T-cell (primary cell): Measurements from ENCODE around the gene SPRN. TPM values are rescaled to one million over a fixed set of nuclear protein-coding genes. Genes with fewer than 3 reads are reported as not detected.

Source experiments
- ATAC-seq, 4 experiments: fragments of 200-7000 bp in 3 of 4; fragments of 150-1000 bp in 1 of 4; cut with Tn5 transposase; replicated peaks in 1 of 4; 1 replicate in 3 of 4; 2 replicates in 1 of 4; pipeline ENCODE4 v1.10.0; 2021; ENCODE audit warnings: moderate library complexity in 3 of 4, mild to moderate bottlenecking in 2 of 4, moderate number of reproducible peaks in 1 of 4
- CTCF ChIA-PET, 2 donors: fragments of 300-600 bp; sonication (Branson Sonifier 250); formaldehyde crosslinking; loops; one replicate each; lab custom pipeline; 2022; ENCODE audit warnings: antibody characterized with exemption in 2 of 2; lab: Charles Lee
- POLR2A ChIA-PET, 2 donors: fragments of 300-600 bp; sonication (Branson Sonifier 250); formaldehyde crosslinking; loops; one replicate each; lab custom pipeline; 2022; ENCODE audit warnings: antibody characterized with exemption in 2 of 2; lab: Charles Lee
- DNase-seq, 35 experiments: peaks; one replicate each; pipeline versions ENCODE4 v3.0.0 to v3.0.0-alpha.2; 2013 to 2023
- H3K27ac ChIP-seq: one replicate; pipeline ENCODE4 v1.5.1; 2013; ENCODE audit warnings: low read length
- H3K27me3 ChIP-seq, 2 experiments: replicated peaks in 1 of 2; 1 replicate in 1 of 2; 2 replicates in 1 of 2; pipeline versions ENCODE4 v1.6.1 to v1.7.0; 2013; ENCODE audit warnings: low read length in 1 of 2, mixed read lengths in 1 of 2; ENCODE audit not compliant: control insufficient read depth in 2 of 2, insufficient read depth in 2 of 2; ENCODE audit errors: extremely low read depth in 1 of 2
- H3K36me3 ChIP-seq, 2 donors: 1 replicate in 1 of 2; 2 replicates in 1 of 2; pipeline versions ENCODE4 v1.6.1 to v1.7.0; 2013; ENCODE audit warnings: low read length in 1 of 2; ENCODE audit not compliant: control insufficient read depth in 2 of 2, insufficient read depth in 1 of 2; ENCODE audit errors: extremely low read depth in 1 of 2
- H3K4me1 ChIP-seq, 2 experiments: 1 replicate in 1 of 2; 2 replicates in 1 of 2; pipeline versions ENCODE4 v1.6.1 to v1.7.0; 2013; ENCODE audit warnings: low read length in 2 of 2, mixed read lengths in 1 of 2; ENCODE audit not compliant: insufficient read depth in 2 of 2, control insufficient read depth in 1 of 2; ENCODE audit errors: extremely low read depth in 1 of 2
- H3K4me3 ChIP-seq, 2 donors: 1 replicate in 1 of 2; 2 replicates in 1 of 2; pipeline versions ENCODE4 v1.5.1 to v1.7.0; 2013; ENCODE audit warnings: mild to moderate bottlenecking in 2 of 2, low read length in 1 of 2, moderate library complexity in 1 of 2; ENCODE audit not compliant: control insufficient read depth in 1 of 2; ENCODE audit errors: extremely low read depth in 1 of 2
- H3K9me3 ChIP-seq: 2 replicates; pipeline ENCODE4 v1.7.0; 2013
- H3K27ac Mint-ChIP-seq, 2 donors: one replicate each; pipeline ENCODE4 v1.8.0; 2020 to 2021; ENCODE audit warnings: mild to moderate bottlenecking in 2 of 2, mixed read lengths in 2 of 2
- H3K27me3 Mint-ChIP-seq, 2 donors: one replicate each; pipeline ENCODE4 v1.8.0; 2021 to 2022; ENCODE audit warnings: mixed read lengths in 2 of 2
- H3K36me3 Mint-ChIP-seq: one replicate; pipeline ENCODE4 v1.8.0; 2021; ENCODE audit warnings: mixed read lengths
- H3K4me1 Mint-ChIP-seq, 3 donors: one replicate each; pipeline ENCODE4 v1.8.0; 2020 to 2022; ENCODE audit warnings: mixed read lengths in 3 of 3, mild to moderate bottlenecking in 1 of 3
- H3K4me3 Mint-ChIP-seq, 3 donors: one replicate each; pipeline ENCODE4 v1.8.0; 2020 to 2022; ENCODE audit warnings: mild to moderate bottlenecking in 3 of 3, mixed read lengths in 3 of 3, moderate library complexity in 3 of 3
- H3K9me3 Mint-ChIP-seq, 3 donors: one replicate each; pipeline ENCODE4 v1.8.0; 2020 to 2022; ENCODE audit warnings: mixed read lengths in 3 of 3
- WGBS: methylation state at CpG from one replicate; pipeline ENCODE4 v1.1.5; 2013; ENCODE audit warnings: missing lambda C conversion rate; ENCODE audit not compliant: insufficient coverage; 5-methylcytosine and 5-hydroxymethylcytosine counted together
- total RNA-seq, 35 experiments: library from RNA in 6 of 35; stranded (reverse) in 6 of 35; fragments of 120-200 nt in 1 of 35; gene quantifications; one replicate each; pipeline versions ENCODE4 v1.2.1 to v1.2.4 and lab custom pipeline; 2013 to 2026

Gene SPRN
- total RNA-seq, 5 donors from 2014 or later (not counting 1 experiment from before 2014, with no cell fraction given), result 0.06 to 0.12 TPM; not detected in 3

DNA sequence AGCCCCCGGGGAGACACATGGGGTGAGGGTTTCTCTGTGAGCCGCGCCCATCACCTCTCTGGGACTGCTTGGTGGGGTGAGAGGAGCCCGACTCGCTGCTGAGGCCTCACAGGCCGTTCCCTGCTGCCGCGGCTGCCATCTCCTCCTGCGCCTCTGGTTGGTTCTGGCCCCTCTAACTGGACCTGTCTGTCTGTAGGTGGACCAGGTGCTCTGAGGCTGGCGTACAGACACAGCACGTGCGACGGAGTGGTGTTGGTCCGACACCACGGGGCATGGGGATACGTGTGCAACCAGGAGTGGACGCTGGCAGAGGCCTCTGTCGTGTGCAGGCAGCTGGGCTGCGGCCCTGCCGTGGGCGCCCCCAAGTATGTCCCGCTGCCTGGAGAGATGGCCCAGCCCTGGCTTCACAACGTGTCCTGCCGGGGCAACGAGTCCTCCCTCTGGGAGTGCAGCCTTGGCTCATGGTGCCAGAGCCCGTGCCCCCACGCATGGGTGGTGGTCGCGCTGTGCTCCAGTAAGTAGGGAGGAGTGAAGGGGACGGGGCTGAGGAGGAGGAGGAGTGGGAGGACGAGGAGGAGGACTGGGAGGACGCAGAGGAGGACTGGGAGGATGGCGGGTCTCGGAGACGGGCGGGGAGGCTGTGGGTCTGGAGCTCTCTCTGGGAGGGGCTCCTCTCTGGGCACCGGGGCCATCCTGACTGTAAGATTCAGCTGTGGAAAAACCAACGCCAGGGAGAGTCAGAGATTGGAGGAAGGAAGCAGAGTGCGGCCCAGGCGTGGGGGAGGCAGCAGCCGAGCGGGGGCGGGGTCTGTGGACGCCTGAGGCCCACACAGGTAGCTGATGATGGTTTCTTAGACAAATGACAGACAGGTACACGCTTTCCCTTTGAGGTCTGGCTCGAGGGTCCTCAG is 31.9 kb upstream of the SPRN start:
- WGBS, result 87% methylated on average over 40 of the region's 46 CpGs
- Histone ChIP-seq H3K36me3 (no peaks in the 10 kb centered on the region), H3K9me3 (no peaks in the 10 kb centered on the region), H3K27me3 (no peaks in the 10 kb centered on the region), H3K4me3 (no peak overlapping the region), H3K4me1 (no peaks in the 10 kb centered on the region), H3K27ac (no peak overlapping the region)
- ChIA-PET CTCF (no interaction called here), POLR2A (no interaction called here)
- H3K9me3 Mint-ChIP-seq, result no peaks in the 10 kb centered on the region
- no peak overlapping the region for H3K4me3 Mint-ChIP-seq
- DNase-seq (no peak), ATAC-seq (no peak)
- H3K4me1 Mint-ChIP-seq, result no peaks in the 10 kb centered on the region
- H3K36me3 Mint-ChIP-seq, result peaks cover 3% of the 10 kb centered on the region
- H3K27ac Mint-ChIP-seq, result no peak overlapping the region
- H3K27me3 Mint-ChIP-seq, result no peaks in the 10 kb centered on the region

DNA sequence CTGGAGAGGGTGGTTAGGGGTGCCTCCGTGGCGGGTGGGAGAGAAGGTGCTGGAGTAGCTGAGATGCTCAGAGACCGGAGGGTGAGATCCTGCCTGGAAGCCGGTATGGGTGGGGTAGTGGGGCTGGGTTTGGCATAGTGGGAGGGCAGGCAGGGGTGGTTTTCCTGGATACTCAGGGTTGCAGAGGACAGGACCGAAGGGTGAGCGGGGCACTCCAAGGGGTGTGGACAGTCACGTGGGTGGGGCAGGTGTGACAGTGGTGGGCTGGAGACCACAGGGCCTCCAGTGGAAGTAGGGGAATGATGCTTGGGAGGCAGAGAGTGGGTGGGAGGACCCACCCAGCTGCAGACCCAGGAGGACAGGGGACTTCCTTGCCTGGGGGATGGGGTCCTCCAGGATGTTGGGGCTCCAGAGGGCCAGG is 31.2 kb upstream of the SPRN start:
- no peaks in the 10 kb centered on the region for H3K9me3 Mint-ChIP-seq
- DNase-seq, result no peak
- Histone ChIP-seq H3K9me3 (no peaks in the 10 kb centered on the region), H3K36me3 (no peaks in the 10 kb centered on the region), H3K4me3 (no peak overlapping the region), H3K4me1 (no peaks in the 10 kb centered on the region), H3K27me3 (no peaks in the 10 kb centered on the region), H3K27ac (no peak overlapping the region)
- no peaks in the 10 kb centered on the region for H3K27me3 Mint-ChIP-seq
- 92% methylated on average over 7 of the region's 7 CpGs for WGBS
- ATAC-seq, result no peak
- ChIA-PET POLR2A (no interaction called here), CTCF (no interaction called here)
- H3K36me3 Mint-ChIP-seq, result peaks cover 3% of the 10 kb centered on the region
- no peak overlapping the region for H3K4me3 Mint-ChIP-seq
- no peaks in the 10 kb centered on the region for H3K4me1 Mint-ChIP-seq
- H3K27ac Mint-ChIP-seq, result no peak overlapping the region

GRCh38 chr10:133455196-133455595 is 30.8 kb upstream of the SPRN start:
- Histone ChIP-seq H3K27me3 (no peaks in the 10 kb centered on the region), H3K4me3 (no peak overlapping the region), H3K9me3 (no peaks in the 10 kb centered on the region), H3K36me3 (no peaks in the 10 kb centered on the region), H3K27ac (no peak overlapping the region), H3K4me1 (no peaks in the 10 kb centered on the region)
- Mint-ChIP-seq H3K27ac (no peak overlapping the region), H3K9me3 (no peaks in the 10 kb centered on the region), H3K4me3 (peak overlapping the region in 1 of 3 donors; percentile 43), H3K27me3 (no peaks in the 10 kb centered on the region), H3K4me1 (no peaks in the 10 kb centered on the region), H3K36me3 (peaks cover 3% of the 10 kb centered on the region)
- no peak for DNase-seq
- POLR2A ChIA-PET, result no interaction called here
- ATAC-seq, result no peak
- CTCF ChIA-PET, result interaction anchor here in 1 of 2 donors (1.0 kb wide), 1 partner anchor 126 kb away, joined by 3 read pairs; no protein-coding TSS in a partner anchor
- WGBS, result 86% methylated on average over 1 of the region's 5 CpGs

GRCh38 chr10:133454204-133454893 is 29.9 kb upstream of the SPRN start:
- Histone ChIP-seq H3K36me3 (no peaks in the 10 kb centered on the region), H3K9me3 (no peaks in the 10 kb centered on the region), H3K27ac (no peak overlapping the region), H3K27me3 (no peaks in the 10 kb centered on the region), H3K4me1 (no peaks in the 10 kb centered on the region), H3K4me3 (peak overlapping the region in 1 of 2 donors; percentile 28)
- ChIA-PET POLR2A (no interaction called here), CTCF (interaction anchor here in 1 of 2 donors (1.0 kb wide), 1 partner anchor 125 kb away, joined by 3 read pairs; no protein-coding TSS in a partner anchor)
- H3K4me1 Mint-ChIP-seq, result peaks cover 0 to 2% (median 0%) of the 10 kb centered on the region in 3 donors
- peak overlapping the region in 2 of 3 donors; percentile 17 to 31 for H3K4me3 Mint-ChIP-seq
- H3K27me3 Mint-ChIP-seq, result peaks cover 0 to 1% of the 10 kb centered on the region in 2 donors
- no peak for ATAC-seq
- 79% methylated on average over 9 of the region's 10 CpGs for WGBS
- H3K9me3 Mint-ChIP-seq, result peaks cover 1 to 3% (median 2%) of the 10 kb centered on the region in 3 donors
- peaks cover 3% of the 10 kb centered on the region for H3K36me3 Mint-ChIP-seq
- no peak for DNase-seq
- no peak overlapping the region for H3K27ac Mint-ChIP-seq

DNA sequence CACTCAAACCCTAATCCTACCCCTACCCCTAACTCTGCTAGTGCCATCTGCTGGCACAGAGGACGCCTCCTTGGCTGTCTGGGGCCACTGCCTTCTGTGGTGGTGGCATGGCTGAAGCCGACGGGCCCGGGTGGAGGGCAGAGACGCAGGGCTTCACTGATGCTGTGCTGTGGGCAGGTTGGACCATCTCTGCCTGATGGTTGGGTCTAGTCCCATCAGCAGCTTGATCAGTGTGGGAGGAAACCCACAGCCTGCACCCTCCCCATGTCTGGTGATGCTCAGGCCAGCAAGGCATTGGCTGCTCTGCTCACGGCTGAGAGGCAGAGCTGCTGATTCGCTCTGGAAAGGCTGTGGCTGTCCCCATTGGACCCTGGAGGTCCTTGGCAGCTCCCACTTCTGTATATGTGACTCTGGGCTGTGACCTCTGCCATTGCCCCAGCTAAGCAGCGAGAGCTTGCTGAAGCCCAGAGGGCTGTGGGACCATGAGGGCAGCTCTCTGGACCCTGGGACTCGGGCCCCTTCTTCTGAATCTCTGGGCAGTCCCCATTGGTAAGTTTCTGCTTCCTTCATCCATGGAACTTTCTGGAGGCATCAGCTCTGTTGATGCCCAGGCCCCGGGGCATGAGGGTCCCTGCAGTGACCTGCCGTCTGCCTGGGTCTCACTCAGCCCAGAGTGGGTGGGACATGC is 29.2 kb upstream of the SPRN start, which contains the start of gene SCART1:
SCART1 (plus strand) TSS at position 430 of the 688 bp plus-strand sequence; CDS start at position 483, 53 bp downstream.
- Mint-ChIP-seq H3K9me3 (peaks cover 6 to 10% (median 6%) of the 10 kb centered on the region in 3 donors), H3K36me3 (peaks cover 7% of the 10 kb centered on the region), H3K27ac (peak within 1 kb of the TSS in 1 of 2 donors; percentile 22), H3K4me3 (peak within 1 kb of the TSS in 2 of 3 donors; percentile 17 to 31), H3K27me3 (peaks cover 0 to 5% of the 10 kb centered on the region in 2 donors), H3K4me1 (peaks cover 0 to 2% (median 0%) of the 10 kb centered on the region in 3 donors)
- no peaks in the 10 kb centered on the region for H3K27me3 ChIP-seq
- no peaks in the 10 kb centered on the region for H3K36me3 ChIP-seq
- no peak within 1 kb of the TSS for H3K27ac ChIP-seq
- WGBS, result 82% methylated on average over 9 of the region's 11 CpGs
- POLR2A ChIA-PET, result no interaction called here
- CTCF ChIA-PET, result no interaction called here
- peak within 1 kb of the TSS in 1 of 2 donors; percentile 28 for H3K4me3 ChIP-seq
- peaks cover under 1% of the 10 kb centered on the region for H3K9me3 ChIP-seq
- DNase-seq (peak in 5 of 35 experiments; percentile 10 to 23 (median 18)), ATAC-seq (peak; percentile 17 to 79 (median 43))
- H3K4me1 ChIP-seq, result no peaks in the 10 kb centered on the region

DNA sequence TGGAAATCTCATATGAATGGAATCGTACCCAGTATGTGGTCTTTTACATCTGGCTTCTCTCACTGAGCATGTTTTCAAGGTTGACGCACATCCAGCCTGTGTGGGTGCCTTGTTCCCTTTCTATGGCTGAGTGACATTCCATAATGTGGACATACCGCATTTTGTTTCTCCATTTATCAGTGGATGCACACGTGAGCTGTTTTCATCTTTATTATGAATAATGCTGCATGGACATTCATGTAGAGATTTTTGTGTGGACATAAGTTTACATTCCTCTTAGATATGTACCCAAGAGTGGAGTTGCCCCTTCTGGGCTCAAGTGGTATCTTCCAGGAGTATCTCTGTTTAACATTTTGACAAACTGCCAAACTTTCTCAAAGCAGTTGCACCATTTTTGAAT is 28.0 kb upstream of the SPRN start:
- DNase-seq (no peak), ATAC-seq (no peak)
- H3K9me3 Mint-ChIP-seq, result peaks cover 10 to 21% (median 12%) of the 10 kb centered on the region in 3 donors
- H3K4me3 ChIP-seq, result no peak overlapping the region
- H3K36me3 ChIP-seq, result no peaks in the 10 kb centered on the region
- no peak overlapping the region for H3K27ac ChIP-seq
- H3K27me3 ChIP-seq, result no peaks in the 10 kb centered on the region
- no peak overlapping the region for H3K27ac Mint-ChIP-seq
- no peak overlapping the region for H3K4me3 Mint-ChIP-seq
- no peaks in the 10 kb centered on the region for H3K4me1 ChIP-seq
- H3K9me3 ChIP-seq, result peaks cover 12% of the 10 kb centered on the region
- ChIA-PET POLR2A (no interaction called here), CTCF (no interaction called here)
- WGBS, result no CpG with 5 or more reads among the region's 4 CpGs
- peaks cover 0 to 5% of the 10 kb centered on the region in 2 donors for H3K27me3 Mint-ChIP-seq
- H3K4me1 Mint-ChIP-seq, result peaks cover 0 to 2% (median 0%) of the 10 kb centered on the region in 3 donors
- peaks cover 15% of the 10 kb centered on the region for H3K36me3 Mint-ChIP-seq
